H9 (cell line): ENCODE measurements around the gene CC2D2A. TPM values are rescaled to one million over a fixed set of nuclear protein-coding genes. Genes with fewer than 3 reads are reported as not detected.

ENCODE experiments used
- DNase-seq: peaks from one replicate; pipeline ENCODE4 v3.0.0-alpha.2; 2017
- H2AFZ ChIP-seq: one replicate; pipeline ENCODE4 v1.6.1; 2013; ENCODE audit warnings: mild to moderate bottlenecking, low read length, control low read depth, moderate library complexity
- H2AK5ac ChIP-seq: 2 replicates; pipeline ENCODE4 v1.6.1; 2013; ENCODE audit warnings: low read length, control low read depth, mixed read lengths; ENCODE audit not compliant: insufficient read length
- H2BK120ac ChIP-seq: one replicate; pipeline ENCODE4 v1.6.1; 2013; ENCODE audit warnings: low read depth, mild to moderate bottlenecking, low read length, control low read depth, inconsistent platforms; ENCODE audit not compliant: poor library complexity, severe bottlenecking
- H2BK12ac ChIP-seq: 2 replicates; pipeline ENCODE4 v1.6.1; 2013; ENCODE audit warnings: low read length, control low read depth, mixed read lengths, low read depth; ENCODE audit not compliant: insufficient read length
- H2BK15ac ChIP-seq: 2 replicates; pipeline ENCODE4 v1.6.1; 2013; ENCODE audit warnings: low read depth, low read length, control low read depth
- H2BK20ac ChIP-seq: one replicate; pipeline ENCODE4 v1.6.1; 2013; ENCODE audit warnings: low read depth, mild to moderate bottlenecking, low read length, control low read depth, inconsistent platforms; ENCODE audit not compliant: poor library complexity, severe bottlenecking
- H2BK5ac ChIP-seq: 2 replicates; pipeline ENCODE4 v1.6.1; 2013; ENCODE audit warnings: low read length, control low read depth, mixed read lengths; ENCODE audit not compliant: insufficient read length
- H3K14ac ChIP-seq: 2 replicates; pipeline ENCODE4 v1.6.1; 2013; ENCODE audit warnings: low read length, control low read depth; ENCODE audit not compliant: insufficient read depth
- H3K18ac ChIP-seq: 2 replicates; pipeline ENCODE4 v1.6.1; 2013; ENCODE audit warnings: low read depth, mild to moderate bottlenecking, mixed read lengths, low read length, control low read depth; ENCODE audit not compliant: insufficient read length
- H3K23ac ChIP-seq: 2 replicates; pipeline ENCODE4 v1.6.1; 2013; ENCODE audit warnings: low read length, control low read depth, mixed read lengths, low read depth; ENCODE audit not compliant: insufficient read length
- H3K23me2 ChIP-seq: 2 replicates; pipeline ENCODE4 v1.6.1; 2013; ENCODE audit warnings: low read depth, mild to moderate bottlenecking, mixed read lengths, low read length, control low read depth; ENCODE audit not compliant: insufficient read length, poor library complexity, severe bottlenecking
- H3K27ac ChIP-seq: 2 replicates; pipeline ENCODE4 v1.5.1; 2013; ENCODE audit warnings: low read length, control low read depth, mixed read lengths, low read depth; ENCODE audit not compliant: insufficient read length
- H3K27me3 ChIP-seq: 2 replicates; pipeline ENCODE4 v1.6.1; 2013; ENCODE audit warnings: low read length, control low read depth, inconsistent platforms; ENCODE audit not compliant: insufficient read depth
- H3K4ac ChIP-seq: 2 replicates; pipeline ENCODE4 v1.6.1; 2013; ENCODE audit warnings: low read depth, mild to moderate bottlenecking, control low read depth, inconsistent platforms, low read length, moderate library complexity
- H3K4me1 ChIP-seq: 2 replicates; pipeline ENCODE4 v1.6.1; 2013; ENCODE audit warnings: low read length, control low read depth, inconsistent platforms; ENCODE audit not compliant: insufficient read depth
- H3K4me2 ChIP-seq: 2 replicates; pipeline ENCODE4 v1.6.1; 2013; ENCODE audit warnings: low read length, control low read depth, mixed read lengths; ENCODE audit not compliant: insufficient read length, insufficient read depth
- H3K56ac ChIP-seq: 2 replicates; pipeline ENCODE4 v1.6.1; 2013; ENCODE audit warnings: low read depth, mild to moderate bottlenecking, mixed read lengths, low read length, control low read depth; ENCODE audit not compliant: insufficient read length
- H3K79me1 ChIP-seq: 2 replicates; pipeline ENCODE4 v1.6.1; 2013; ENCODE audit warnings: low read depth, mild to moderate bottlenecking, moderate library complexity, low read length, control low read depth, inconsistent platforms; ENCODE audit not compliant: insufficient read depth, poor library complexity, severe bottlenecking
- H3K79me2 ChIP-seq: 2 replicates; pipeline ENCODE4 v1.6.1; 2013; ENCODE audit warnings: low read length, control low read depth, inconsistent platforms; ENCODE audit not compliant: insufficient read depth
- H3K9ac ChIP-seq: 2 replicates; pipeline ENCODE4 v1.6.1; 2013; ENCODE audit warnings: low read length, control low read depth, mixed read lengths; ENCODE audit not compliant: insufficient read length; ENCODE audit errors: extremely low read depth
- H3K9me3 ChIP-seq: one replicate; pipeline ENCODE4 v1.6.1; 2013; ENCODE audit warnings: low read depth, low read length, inconsistent platforms; ENCODE audit not compliant: control insufficient read depth
- H3T11ph ChIP-seq: one replicate; pipeline ENCODE4 v1.6.1; 2013; ENCODE audit warnings: mild to moderate bottlenecking, low read length, control low read depth, inconsistent platforms
- H4K20me1 ChIP-seq: one replicate; pipeline ENCODE4 v1.6.1; 2013; ENCODE audit not compliant: control insufficient read depth, insufficient read length, insufficient read depth
- H4K5ac ChIP-seq: 2 replicates; pipeline ENCODE4 v1.6.1; 2013; ENCODE audit warnings: low read depth, mild to moderate bottlenecking, mixed read lengths, low read length, control low read depth; ENCODE audit not compliant: insufficient read length
- H4K8ac ChIP-seq: replicated peaks from 2 replicates; pipeline ENCODE4 v1.6.1; 2013; ENCODE audit warnings: low read length, control low read depth, mixed read lengths, low read depth; ENCODE audit not compliant: insufficient read length
- H4K91ac ChIP-seq: 2 replicates; pipeline ENCODE4 v1.6.1; 2013; ENCODE audit warnings: low read depth, mild to moderate bottlenecking, moderate library complexity, mixed read lengths, low read length, control low read depth; ENCODE audit not compliant: insufficient read length
- H3K27ac Mint-ChIP-seq, 3 experiments: 2 replicates in 2 of 3; 3 replicates in 1 of 3; pipeline ENCODE4 v1.8.0; 2020 to 2021; ENCODE audit warnings: mixed read lengths in 3 of 3, mild to moderate bottlenecking in 1 of 3, moderate library complexity in 1 of 3
- H3K27me3 Mint-ChIP-seq: 2 replicates; pipeline ENCODE4 v1.8.0; 2021; ENCODE audit warnings: low read depth, mild to moderate bottlenecking, moderate library complexity, mixed read lengths
- H3K36me3 Mint-ChIP-seq, 3 experiments: 2 replicates in 2 of 3; 3 replicates in 1 of 3; pipeline ENCODE4 v1.8.0; 2020 to 2021; ENCODE audit warnings: low read depth in 3 of 3, mixed read lengths in 3 of 3; ENCODE audit not compliant: insufficient read depth in 1 of 3
- H3K4me1 Mint-ChIP-seq, 2 experiments: 2 replicates each; pipeline ENCODE4 v1.8.0; 2020; ENCODE audit warnings: mixed read lengths in 2 of 2
- H3K4me3 Mint-ChIP-seq, 2 experiments: 2 replicates in 1 of 2; 3 replicates in 1 of 2; pipeline ENCODE4 v1.8.0; 2020 to 2021; ENCODE audit warnings: mild to moderate bottlenecking in 2 of 2, mixed read lengths in 2 of 2, moderate library complexity in 1 of 2
- H3K9me3 Mint-ChIP-seq, 2 experiments: 2 replicates in 1 of 2; 3 replicates in 1 of 2; pipeline ENCODE4 v1.8.0; 2020; ENCODE audit warnings: mild to moderate bottlenecking in 2 of 2, mixed read lengths in 2 of 2, moderate library complexity in 1 of 2
- CTCF ChIP-seq: fragments of 200-600 bp; sonication (generic); conservative IDR thresholded peaks from 3 replicates; pipeline ENCODE4 v1.8.0; 2021; ENCODE audit warnings: antibody characterized with exemption, mild to moderate bottlenecking
- WGBS: extraction: QIAGEN DNeasy Blood & Tissue Kit; methylation state at CpG from one replicate; pipeline ENCODE4 v1.1.7; 2013; ENCODE audit warnings: missing lambda C conversion rate, low lambda C conversion rate, mixed read lengths; ENCODE audit not compliant: insufficient read length; ENCODE audit errors: extremely low coverage; 5-methylcytosine and 5-hydroxymethylcytosine counted together
- total RNA-seq: library from RNA; stranded (reverse); gene quantifications from 2 replicates; pipeline ENCODE4 v1.2.1, GENCODE V29; 2021

Gene CC2D2A
- total RNA-seq, 1 experiment from 2014 or later: 10.4 TPM

GRCh38 chr4:15551740-15552446 is 82.2 kb downstream of the CC2D2A start:
- no peaks in the 10 kb centered on the region for H3K27me3 Mint-ChIP-seq
- Histone ChIP-seq H2BK15ac (no peak overlapping the region), H3K14ac (no peak overlapping the region), H3K56ac (no peak overlapping the region), H3K27me3 (no peaks in the 10 kb centered on the region), H4K8ac (no peak overlapping the region), H2AFZ (no peak overlapping the region), H2BK5ac (no peak overlapping the region), H4K91ac (no peak overlapping the region), H2BK20ac (no peak overlapping the region), H4K5ac (no peak overlapping the region), H3K23me2 (no peaks in the 10 kb centered on the region), H3K18ac (no peak overlapping the region), H3K9me3 (no peaks in the 10 kb centered on the region), H4K20me1 (no peaks in the 10 kb centered on the region), H3K27ac (no peak overlapping the region), H2BK12ac (no peak overlapping the region), H3K79me1 (no peaks in the 10 kb centered on the region), H3K9ac (no peak overlapping the region), H2AK5ac (no peak overlapping the region), H3K23ac (no peak overlapping the region), H2BK120ac (no peak overlapping the region), H3K4ac (no peak overlapping the region), H3K4me1 (peaks cover 4% of the 10 kb centered on the region; the same call in 1 of the 2 replicates), H3T11ph (no peak overlapping the region), H3K79me2 (no peaks in the 10 kb centered on the region), H3K4me2 (no peak overlapping the region)
- peaks cover 0 to 8% (median 0%) of the 10 kb centered on the region in 3 experiments; a peak in 4 of 7 replicates for H3K36me3 Mint-ChIP-seq
- no peak for DNase-seq
- TF ChIP-seq CTCF: no peak
- peak overlapping the region in 2 of 3 experiments; percentile 2 to 25; a peak in 2 of 7 replicates for H3K27ac Mint-ChIP-seq
- peaks cover 8% of the 10 kb centered on the region in 2 experiments; a peak in 3 of 4 replicates for H3K4me1 Mint-ChIP-seq
- no peak overlapping the region for H3K4me3 Mint-ChIP-seq
- no peaks in the 10 kb centered on the region for H3K9me3 Mint-ChIP-seq
- no CpG with 5 or more reads among the region's 5 CpGs for WGBS
